Measurements from ENCODE around the gene TERB1. TPM values are rescaled to one million over a fixed set of nuclear protein-coding genes. Genes with fewer than 3 reads are reported as not detected.

The TERB1 gene
- total RNA-seq, 1 donor from 2014 or later: not detected

DNA sequence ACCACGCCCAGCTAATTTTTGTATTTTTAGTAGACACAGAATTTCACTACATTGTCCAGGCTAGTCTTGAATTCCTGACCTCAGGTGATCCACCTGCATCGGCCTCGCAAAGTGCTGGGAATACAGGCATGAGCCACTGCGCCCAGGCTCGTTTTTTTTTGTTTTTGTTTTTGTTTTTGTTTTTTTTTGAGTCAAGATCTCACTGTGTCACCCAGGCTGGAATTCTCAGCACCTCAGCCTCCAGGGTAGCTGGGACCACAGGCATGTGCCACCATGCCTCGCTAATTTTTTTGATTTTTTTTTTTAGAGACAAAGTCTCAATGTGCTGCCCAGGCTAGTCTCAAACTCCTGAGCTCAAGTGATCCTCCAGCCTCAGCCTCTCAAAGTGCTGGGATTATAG is 87.3 kb downstream of the TERB1 start:
- TF ChIP-seq, protein P1, sequence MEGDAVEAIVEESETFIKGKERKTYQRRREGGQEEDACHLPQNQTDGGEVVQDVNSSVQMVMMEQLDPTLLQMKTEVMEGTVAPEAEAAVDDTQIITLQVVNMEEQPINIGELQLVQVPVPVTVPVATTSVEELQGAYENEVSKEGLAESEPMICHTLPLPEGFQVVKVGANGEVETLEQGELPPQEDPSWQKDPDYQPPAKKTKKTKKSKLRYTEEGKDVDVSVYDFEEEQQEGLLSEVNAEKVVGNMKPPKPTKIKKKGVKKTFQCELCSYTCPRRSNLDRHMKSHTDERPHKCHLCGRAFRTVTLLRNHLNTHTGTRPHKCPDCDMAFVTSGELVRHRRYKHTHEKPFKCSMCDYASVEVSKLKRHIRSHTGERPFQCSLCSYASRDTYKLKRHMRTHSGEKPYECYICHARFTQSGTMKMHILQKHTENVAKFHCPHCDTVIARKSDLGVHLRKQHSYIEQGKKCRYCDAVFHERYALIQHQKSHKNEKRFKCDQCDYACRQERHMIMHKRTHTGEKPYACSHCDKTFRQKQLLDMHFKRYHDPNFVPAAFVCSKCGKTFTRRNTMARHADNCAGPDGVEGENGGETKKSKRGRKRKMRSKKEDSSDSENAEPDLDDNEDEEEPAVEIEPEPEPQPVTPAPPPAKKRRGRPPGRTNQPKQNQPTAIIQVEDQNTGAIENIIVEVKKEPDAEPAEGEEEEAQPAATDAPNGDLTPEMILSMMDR (IDR thresholded peaks at IDR 0.05): no peak
- H3K9me3 ChIP-seq: no peaks in the 10 kb centered on the region
- H3K36me3 ChIP-seq: peaks cover 14% of the 10 kb centered on the region
- H3K27ac ChIP-seq: no peak overlapping the region
- no peaks in the 10 kb centered on the region for H3K27me3 ChIP-seq (ENCODE audit: low read depth)
- no peaks in the 10 kb centered on the region for H3K4me1 ChIP-seq
- ATAC-seq (no peak), DNase-seq (no peak)
- intact Hi-C loops (cut with DNase I): no loop called here
- no peak overlapping the region for H3K4me3 ChIP-seq

- intact Hi-C loops (cut with DNase I): no loop called here
- H3K9me3 ChIP-seq: no peaks in the 10 kb centered on the region
- TF ChIP-seq, protein P1 (IDR thresholded peaks at IDR 0.05): no peak
- ATAC-seq (no peak), DNase-seq (no peak)
- H3K36me3 ChIP-seq: peaks cover 4% of the 10 kb centered on the region
- no peaks in the 10 kb centered on the region for H3K27me3 ChIP-seq (ENCODE audit: low read depth)
- H3K4me1 ChIP-seq: no peaks in the 10 kb centered on the region
- no peak overlapping the region for H3K27ac ChIP-seq
- no peak overlapping the region for H3K4me3 ChIP-seq
These were observed 88.3 kb downstream of the TERB1 start for GRCh38 chr16:66713076-66713475.

DNA sequence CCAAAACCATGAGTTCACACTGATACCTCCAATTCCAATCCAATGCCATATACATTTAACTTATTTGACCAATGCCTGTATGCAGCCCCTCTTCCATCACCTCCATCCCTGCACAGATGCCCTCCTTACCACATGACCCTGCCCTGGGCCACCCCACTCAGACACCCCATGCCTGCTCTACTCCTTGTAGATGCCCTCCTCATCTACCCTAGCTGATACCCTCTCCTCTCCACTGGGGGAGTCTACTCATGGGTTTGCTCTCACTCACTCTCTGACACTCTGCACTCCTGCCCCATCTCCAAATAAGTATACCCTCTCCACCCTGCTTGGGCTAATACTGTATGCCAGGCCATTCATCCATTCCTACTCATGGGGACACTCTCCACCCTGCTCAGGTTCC is 88.9 kb downstream of the TERB1 start:
- Histone ChIP-seq H3K27ac (no peak overlapping the region), H3K27me3 (ENCODE audit: low read depth) (no peaks in the 10 kb centered on the region), H3K4me1 (no peaks in the 10 kb centered on the region), H3K9me3 (no peaks in the 10 kb centered on the region), H3K4me3 (no peak overlapping the region), H3K36me3 (no peaks in the 10 kb centered on the region)
- DNase-seq: no peak
- TF ChIP-seq, protein P1 (IDR thresholded peaks at IDR 0.05): no peak
- ATAC-seq: peak in 1 of 2 donors; percentile 31
- intact Hi-C loops (cut with DNase I): no loop called here

GRCh38 chr16:66711581-66711980 is 89.8 kb downstream of the TERB1 start:
- intact Hi-C loops (cut with DNase I): no loop called here
- Histone ChIP-seq H3K27ac (no peak overlapping the region), H3K27me3 (ENCODE audit: low read depth) (no peaks in the 10 kb centered on the region), H3K9me3 (no peaks in the 10 kb centered on the region), H3K4me3 (no peak overlapping the region), H3K36me3 (no peaks in the 10 kb centered on the region), H3K4me1 (peaks cover 3% of the 10 kb centered on the region)
- no peak for ATAC-seq
- no peak for DNase-seq
- TF ChIP-seq, protein P1 (IDR thresholded peaks at IDR 0.05): no peak

DNA sequence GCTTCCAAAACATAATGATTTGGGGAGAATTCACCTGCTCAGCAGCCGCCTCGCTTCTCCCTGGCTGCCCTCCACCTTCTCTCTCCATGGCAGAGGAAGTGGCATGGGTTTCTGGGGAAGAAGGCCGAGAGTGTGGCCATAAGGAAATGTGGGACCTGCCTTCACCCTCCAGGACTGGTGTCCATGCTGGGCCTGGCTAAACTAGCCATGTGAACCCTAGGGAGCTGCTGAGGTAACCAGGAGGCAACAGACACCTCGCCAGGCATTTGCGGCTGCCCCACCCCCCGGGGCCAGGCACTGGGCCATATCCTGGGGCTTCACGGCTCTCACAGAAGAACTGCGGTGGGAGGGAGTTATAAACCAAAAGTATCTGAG is 94.9 kb downstream of the TERB1 start:
- peak; percentile 49 to 70 for ATAC-seq
- DNase-seq: no peak
- H3K4me3 ChIP-seq: peak overlapping the region; percentile 6
- no peaks in the 10 kb centered on the region for H3K27me3 ChIP-seq (ENCODE audit: low read depth)
- H3K27ac ChIP-seq: peak overlapping the region; percentile 25
- H3K36me3 ChIP-seq: no peaks in the 10 kb centered on the region
- TF ChIP-seq, protein P1 (IDR thresholded peaks at IDR 0.05): no peak
- no peaks in the 10 kb centered on the region for H3K9me3 ChIP-seq
- H3K4me1 ChIP-seq: peaks cover 12% of the 10 kb centered on the region
- intact Hi-C loops (cut with DNase I): no loop called here
